Suprapubic skin (tissue), 4 donors: ENCODE measurements around the gene LACTB. TPM values are rescaled to one million over a fixed set of nuclear protein-coding genes. Genes with fewer than 3 reads are reported as not detected.

Source experiments
- DNase-seq, 2 donors: peaks; one replicate each; pipeline ENCODE4 v3.0.0-alpha.2; 2019; ENCODE audit warnings: low spot score in 2 of 2
- H3K27ac ChIP-seq: fragments of 200-600 bp; sonication (generic); one replicate; pipeline ENCODE4 v1.5.1; 2019
- H3K27me3 ChIP-seq: fragments of 200-600 bp; sonication (generic); one replicate; pipeline ENCODE4 v1.5.1; 2019
- H3K36me3 ChIP-seq: fragments of 200-600 bp; sonication (generic); one replicate; pipeline ENCODE4 v1.5.1; 2019
- H3K4me1 ChIP-seq: fragments of 200-600 bp; sonication (generic); one replicate; pipeline ENCODE4 v1.5.1; 2019
- H3K4me3 ChIP-seq: fragments of 200-600 bp; sonication (generic); one replicate; pipeline ENCODE4 v1.5.1; 2019; ENCODE audit warnings: mild to moderate bottlenecking
- H3K9me3 ChIP-seq: fragments of 200-600 bp; sonication (generic); one replicate; pipeline ENCODE4 v1.5.1; 2019
- CTCF ChIP-seq, 2 donors: fragments of 200-600 bp in 1 of 2; fragments of 450-650 bp in 1 of 2; sonication (generic) in 1 of 2; IDR thresholded peaks; one replicate each; pipeline ENCODE4 v1.5.1; 2016 to 2019; ENCODE audit warnings: antibody characterized with exemption in 2 of 2, mild to moderate bottlenecking in 1 of 2, moderate library complexity in 1 of 2
- EP300 ChIP-seq: sonication (generic); formaldehyde crosslinking; IDR thresholded peaks from one replicate; pipeline ENCODE4 v1.6.1; 2017; ENCODE audit warnings: antibody characterized with exemption
- POLR2A ChIP-seq, 2 donors: fragments of 450-650 bp; IDR thresholded peaks; one replicate each; pipeline ENCODE4 v1.6.1; 2017; ENCODE audit warnings: antibody characterized with exemption in 2 of 2, mild to moderate bottlenecking in 2 of 2, moderate library complexity in 2 of 2
- POLR2AphosphoS5 ChIP-seq, 3 donors: sonication (generic); formaldehyde crosslinking; IDR thresholded peaks; one replicate each; pipeline ENCODE4 v1.6.1; 2017; ENCODE audit warnings: antibody characterized with exemption in 3 of 3
- WGBS: methylation state at CpG from one replicate; pipeline ENCODE4 v1.1.5; 2018; 5-methylcytosine and 5-hydroxymethylcytosine counted together
- total RNA-seq, 4 donors: library from RNA; depleted of rRNA; stranded (reverse); fragments of >200 nt; gene quantifications; one replicate each; pipeline ENCODE4 v1.1.0, GENCODE V29; 2016

LACTB gene
- total RNA-seq, 4 donors from 2014 or later, result 11.3 to 15.9 (median 12.6) TPM

- DNase-seq, result no peak
- no peak overlapping the region for H3K4me3 ChIP-seq
These were observed 40.9 kb upstream of the LACTB start for GRCh38 chr15:63080634-63081250.

GRCh38 chr15:63082366-63082765 is 39.3 kb upstream of the LACTB start:
- WGBS, result 78% methylated on average over 4 of the region's 4 CpGs
- TF ChIP-seq EP300 (no peak), POLR2AphosphoS5 (IDR thresholded peaks at IDR 0.05) (no peak), POLR2A (IDR thresholded peaks at IDR 0.05) (no peak), CTCF (IDR thresholded peaks at IDR 0.05) (no peak)
- DNase-seq, result no peak
- H3K36me3 ChIP-seq, result no peaks in the 10 kb centered on the region
- no peaks in the 10 kb centered on the region for H3K4me1 ChIP-seq
- H3K9me3 ChIP-seq, result no peaks in the 10 kb centered on the region
- H3K27me3 ChIP-seq, result no peaks in the 10 kb centered on the region
- no peak overlapping the region for H3K4me3 ChIP-seq
- H3K27ac ChIP-seq, result no peak overlapping the region

More at GRCh38 chr15:63080634-63081250, 40.9 kb upstream of the LACTB start:
- Histone ChIP-seq H3K36me3 (no peaks in the 10 kb centered on the region), H3K4me1 (peaks cover 4% of the 10 kb centered on the region), H3K27ac (no peak overlapping the region), H3K27me3 (no peaks in the 10 kb centered on the region), H3K9me3 (no peaks in the 10 kb centered on the region)
- TF ChIP-seq CTCF (IDR thresholded peaks at IDR 0.05) (no peak), POLR2AphosphoS5 (IDR thresholded peaks at IDR 0.05) (no peak), EP300 (no peak), POLR2A (IDR thresholded peaks at IDR 0.05) (no peak)
- WGBS, result 81% methylated on average over 9 of the region's 10 CpGs

GRCh38 chr15:63083044-63083443 is 38.6 kb upstream of the LACTB start:
- Histone ChIP-seq H3K4me1 (no peaks in the 10 kb centered on the region), H3K36me3 (no peaks in the 10 kb centered on the region), H3K4me3 (no peak overlapping the region), H3K27me3 (no peaks in the 10 kb centered on the region), H3K9me3 (no peaks in the 10 kb centered on the region), H3K27ac (no peak overlapping the region)
- 78% methylated on average over 12 of the region's 12 CpGs for WGBS
- no peak for DNase-seq
- no peak for TF ChIP-seq POLR2A (IDR thresholded peaks at IDR 0.05)
- no peak for TF ChIP-seq EP300
- TF ChIP-seq POLR2AphosphoS5 (IDR thresholded peaks at IDR 0.05), result no peak
- TF ChIP-seq CTCF (IDR thresholded peaks at IDR 0.05), result no peak

- DNase-seq, result no peak
- Histone ChIP-seq H3K4me3 (no peak overlapping the region), H3K27ac (no peak overlapping the region), H3K9me3 (no peaks in the 10 kb centered on the region), H3K4me1 (no peaks in the 10 kb centered on the region), H3K36me3 (no peaks in the 10 kb centered on the region), H3K27me3 (no peaks in the 10 kb centered on the region)
- WGBS, result 91% methylated on average over 11 of the region's 11 CpGs
- TF ChIP-seq CTCF (IDR thresholded peaks at IDR 0.05), result no peak
- no peak for TF ChIP-seq POLR2AphosphoS5 (IDR thresholded peaks at IDR 0.05)
- no peak for TF ChIP-seq EP300
- TF ChIP-seq POLR2A (IDR thresholded peaks at IDR 0.05), result no peak
These were observed 38.1 kb upstream of the LACTB start for GRCh38 chr15:63083541-63083940.

- 91% methylated on average over 1 of the region's 1 CpG for WGBS
- no peaks in the 10 kb centered on the region for H3K9me3 ChIP-seq
- no peak for DNase-seq
- no peaks in the 10 kb centered on the region for H3K27me3 ChIP-seq
- TF ChIP-seq CTCF (IDR thresholded peaks at IDR 0.05) (no peak), POLR2AphosphoS5 (IDR thresholded peaks at IDR 0.05) (no peak), POLR2A (IDR thresholded peaks at IDR 0.05) (no peak), EP300 (no peak)
- H3K4me3 ChIP-seq, result no peak overlapping the region
- H3K4me1 ChIP-seq, result peaks cover 6% of the 10 kb centered on the region
- H3K27ac ChIP-seq, result no peak overlapping the region
- no peaks in the 10 kb centered on the region for H3K36me3 ChIP-seq
These were observed 36.9 kb upstream of the LACTB start for GRCh38 chr15:63084806-63085205.
